ENCODE data around the gene KSR2. TPM values are rescaled to one million over a fixed set of nuclear protein-coding genes. Genes with fewer than 3 reads are reported as not detected.

The KSR2 gene
- total and polyA plus RNA-seq, 2 of the 13 experiments (the other 11 are each of a cell fraction or from before 2014, with no cell fraction given), result 0.02 TPM; not detected in 1

- TF ChIP-seq ZNF513 (CRISPR knock-in tag; conservative IDR thresholded peaks at IDR 0.05), result no peak
- no peak for TF ChIP-seq ZNF782 (CRISPR knock-in tag; IDR thresholded peaks at IDR 0.05; ENCODE audit: borderline replicate concordance)
- no peak for TF ChIP-seq MAFF (IDR thresholded peaks at IDR 0.05; ENCODE audit: low read depth, low read length)
- no peak for TF ChIP-seq ATF5 (CRISPR knock-in tag; IDR thresholded peaks at IDR 0.05; ENCODE audit: low read depth)
- TF ChIP-seq, protein P1, sequence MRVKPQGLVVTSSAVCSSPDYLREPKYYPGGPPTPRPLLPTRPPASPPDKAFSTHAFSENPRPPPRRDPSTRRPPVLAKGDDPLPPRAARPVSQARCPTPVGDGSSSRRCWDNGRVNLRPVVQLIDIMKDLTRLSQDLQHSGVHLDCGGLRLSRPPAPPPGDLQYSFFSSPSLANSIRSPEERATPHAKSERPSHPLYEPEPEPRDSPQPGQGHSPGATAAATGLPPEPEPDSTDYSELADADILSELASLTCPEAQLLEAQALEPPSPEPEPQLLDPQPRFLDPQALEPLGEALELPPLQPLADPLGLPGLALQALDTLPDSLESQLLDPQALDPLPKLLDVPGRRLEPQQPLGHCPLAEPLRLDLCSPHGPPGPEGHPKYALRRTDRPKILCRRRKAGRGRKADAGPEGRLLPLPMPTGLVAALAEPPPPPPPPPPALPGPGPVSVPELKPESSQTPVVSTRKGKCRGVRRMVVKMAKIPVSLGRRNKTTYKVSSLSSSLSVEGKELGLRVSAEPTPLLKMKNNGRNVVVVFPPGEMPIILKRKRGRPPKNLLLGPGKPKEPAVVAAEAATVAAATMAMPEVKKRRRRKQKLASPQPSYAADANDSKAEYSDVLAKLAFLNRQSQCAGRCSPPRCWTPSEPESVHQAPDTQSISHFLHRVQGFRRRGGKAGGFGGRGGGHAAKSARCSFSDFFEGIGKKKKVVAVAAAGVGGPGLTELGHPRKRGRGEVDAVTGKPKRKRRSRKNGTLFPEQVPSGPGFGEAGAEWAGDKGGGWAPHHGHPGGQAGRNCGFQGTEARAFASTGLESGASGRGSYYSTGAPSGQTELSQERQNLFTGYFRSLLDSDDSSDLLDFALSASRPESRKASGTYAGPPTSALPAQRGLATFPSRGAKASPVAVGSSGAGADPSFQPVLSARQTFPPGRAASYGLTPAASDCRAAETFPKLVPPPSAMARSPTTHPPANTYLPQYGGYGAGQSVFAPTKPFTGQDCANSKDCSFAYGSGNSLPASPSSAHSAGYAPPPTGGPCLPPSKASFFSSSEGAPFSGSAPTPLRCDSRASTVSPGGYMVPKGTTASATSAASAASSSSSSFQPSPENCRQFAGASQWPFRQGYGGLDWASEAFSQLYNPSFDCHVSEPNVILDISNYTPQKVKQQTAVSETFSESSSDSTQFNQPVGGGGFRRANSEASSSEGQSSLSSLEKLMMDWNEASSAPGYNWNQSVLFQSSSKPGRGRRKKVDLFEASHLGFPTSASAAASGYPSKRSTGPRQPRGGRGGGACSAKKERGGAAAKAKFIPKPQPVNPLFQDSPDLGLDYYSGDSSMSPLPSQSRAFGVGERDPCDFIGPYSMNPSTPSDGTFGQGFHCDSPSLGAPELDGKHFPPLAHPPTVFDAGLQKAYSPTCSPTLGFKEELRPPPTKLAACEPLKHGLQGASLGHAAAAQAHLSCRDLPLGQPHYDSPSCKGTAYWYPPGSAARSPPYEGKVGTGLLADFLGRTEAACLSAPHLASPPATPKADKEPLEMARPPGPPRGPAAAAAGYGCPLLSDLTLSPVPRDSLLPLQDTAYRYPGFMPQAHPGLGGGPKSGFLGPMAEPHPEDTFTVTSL (CRISPR knock-in tag; IDR thresholded peaks at IDR 0.05; ENCODE audit: borderline replicate concordance), result peak; percentile 53; the same call in 1 of the 2 replicates
- TF ChIP-seq JDP2 (CRISPR knock-in tag; IDR thresholded peaks at IDR 0.05; ENCODE audit: borderline replicate concordance), result no peak
- TF ChIP-seq ETV5 (CRISPR knock-in tag; IDR thresholded peaks at IDR 0.05; ENCODE audit: borderline replicate concordance), result no peak
- no peak for TF ChIP-seq ZNF335 (CRISPR knock-in tag; IDR thresholded peaks at IDR 0.05)
- TF ChIP-seq ZNF704 (CRISPR knock-in tag; IDR thresholded peaks at IDR 0.05; ENCODE audit: borderline replicate concordance), result no peak
- TF ChIP-seq MTF2 (CRISPR knock-in tag; IDR thresholded peaks at IDR 0.05; ENCODE audit: borderline replicate concordance), result no peak
- TF ChIP-seq TARDBP (CRISPR knock-in tag; IDR thresholded peaks at IDR 0.05), result no peak
- no peak for TF ChIP-seq NFE2L2 (IDR thresholded peaks at IDR 0.05; ENCODE audit: low read length)
- TF ChIP-seq EP300 (IDR thresholded peaks at IDR 0.05; ENCODE audit: low read depth in 2 of 2, low read length in 2 of 2), result peak; percentile 20 to 65; a peak in 3 of 4 replicates
- peak; percentile 42; the same call in 1 of the 2 replicates for TF ChIP-seq EP300 (CRISPR knock-in tag; IDR thresholded peaks at IDR 0.05; ENCODE audit: borderline replicate concordance)
- no peak for TF ChIP-seq ZFYVE20 (CRISPR knock-in tag; IDR thresholded peaks at IDR 0.05; ENCODE audit: borderline replicate concordance, low read depth)
- TF ChIP-seq, protein P2, sequence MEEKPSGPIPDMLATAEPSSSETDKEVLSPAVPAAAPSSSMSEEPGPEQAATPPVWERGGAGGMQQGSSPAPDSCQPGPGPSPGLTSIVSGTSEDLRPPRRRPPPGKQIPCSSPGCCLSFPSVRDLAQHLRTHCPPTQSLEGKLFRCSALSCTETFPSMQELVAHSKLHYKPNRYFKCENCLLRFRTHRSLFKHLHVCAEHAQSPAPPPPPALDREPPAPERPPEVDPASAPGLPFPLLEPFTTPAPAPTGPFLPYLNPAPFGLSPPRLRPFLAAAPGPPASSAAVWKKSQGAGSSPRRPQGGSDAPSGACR (CRISPR knock-in tag; IDR thresholded peaks at IDR 0.05), result 0 out of 2 replicates have a peak, but pooled peaks have one; percentile 25
- TF ChIP-seq CENPBD1 (CRISPR knock-in tag; IDR thresholded peaks at IDR 0.05; ENCODE audit: borderline replicate concordance, low read depth), result no peak
- TF ChIP-seq, protein P3, sequence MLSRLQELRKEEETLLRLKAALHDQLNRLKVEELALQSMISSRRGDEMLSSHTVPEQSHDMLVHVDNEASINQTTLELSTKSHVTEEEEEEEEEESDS (CRISPR knock-in tag; IDR thresholded peaks at IDR 0.05; ENCODE audit: borderline replicate concordance), result no peak
Observed at GRCh38 chr12:117518594-117519270, 450.1 kb downstream of the KSR2 start (continued).

All from HepG2 (cell line).